Hematopoietic multipotent progenitor cell treated with erythropoietin and hydrocortisone succinate and interleukin-3 and kit ligand, for 6 days (in vitro differentiated cells): Measurements from ENCODE around the gene PRPF6.

ENCODE experiments used
- DNase-seq: peaks from one replicate; pipeline ENCODE4 v3.0.0-alpha.2; 2015

The PRPF6 gene

GRCh38 chr20:64036346-64037198 lies 55.6 kb downstream of the PRPF6 start:
- DNase-seq = no peak

GRCh38 chr20:64037199-64037497 lies 56.2 kb downstream of the PRPF6 start:
- DNase-seq = no peak

- peak; percentile 41 for DNase-seq
Measured at GRCh38 chr20:64037498-64038213, 56.7 kb downstream of the PRPF6 start.

GRCh38 chr20:64038224-64038564 lies 57.3 kb downstream of the PRPF6 start:
- no peak for DNase-seq

- DNase-seq = peak; percentile 82
Measured at GRCh38 chr20:64038565-64039292, 57.8 kb downstream of the PRPF6 start.

- no peak for DNase-seq
Measured at GRCh38 chr20:64039293-64040160, 58.6 kb downstream of the PRPF6 start.

- DNase-seq = no peak
Measured at GRCh38 chr20:64040231-64041039, 59.5 kb downstream of the PRPF6 start.

- DNase-seq = no peak
Measured at GRCh38 chr20:64041040-64041780, 60.3 kb downstream of the PRPF6 start.

- DNase-seq = no peak
Measured at GRCh38 chr20:64041781-64042053, 60.8 kb downstream of the PRPF6 start.

GRCh38 chr20:64042054-64042781 lies 61.3 kb downstream of the PRPF6 start:
- peak; percentile 37 for DNase-seq

- no peak for DNase-seq
Measured at GRCh38 chr20:64043768-64044167, 62.8 kb downstream of the PRPF6 start.

- no peak for DNase-seq
Measured at GRCh38 chr20:64044484-64045247, 63.7 kb downstream of the PRPF6 start.

GRCh38 chr20:64045346-64046011 lies 64.5 kb downstream of the PRPF6 start:
- DNase-seq = no peak

GRCh38 chr20:64047046-64047389 lies 66.1 kb downstream of the PRPF6 start:
- no peak for DNase-seq

GRCh38 chr20:64047968-64048401 lies 67.1 kb downstream of the PRPF6 start:
- no peak for DNase-seq

GRCh38 chr20:64048402-64049044 lies 67.6 kb downstream of the PRPF6 start:
- DNase-seq = no peak

- peak; percentile 55 for DNase-seq
Measured at GRCh38 chr20:64049060-64049877, 68.3 kb downstream of the PRPF6 start, which contains the start of gene SOX18. Gene SOX18, minus strand, starts transcription at chr20:64049639. Its CDS starts 123 bp downstream, at chr20:64049516.

- no peak for DNase-seq
Measured at GRCh38 chr20:64049878-64050260, 68.9 kb downstream of the PRPF6 start.
